CD4-positive, CD25-positive, alpha-beta regulatory T cell (primary cell): ENCODE data around the gene MLPH. TPM values are rescaled to one million over a fixed set of nuclear protein-coding genes. Genes with fewer than 3 reads are reported as not detected.

Experiments
- ATAC-seq, 2 donors: fragments of 150-1000 bp; cut with Tn5 transposase; one replicate each; pipeline ENCODE4 v1.10.0; 2021; ENCODE audit warnings: low read depth in 2 of 2, moderate number of reproducible peaks in 2 of 2, moderate library complexity in 1 of 2
- DNase-seq, 3 donors: peaks; one replicate each; pipeline versions ENCODE4 v3.0.0 to v3.0.0-alpha.2; 2012 to 2022; ENCODE audit warnings: mixed read lengths in 1 of 3
- H3K27ac ChIP-seq: one replicate; pipeline ENCODE4 v1.7.0; 2013; ENCODE audit warnings: mild to moderate bottlenecking, low read length; ENCODE audit not compliant: insufficient read depth, poor library complexity, severe bottlenecking
- H3K27me3 ChIP-seq: one replicate; pipeline ENCODE4 v1.7.0; 2013; ENCODE audit warnings: low read length; ENCODE audit not compliant: control insufficient read depth, insufficient read depth
- H3K36me3 ChIP-seq: one replicate; pipeline ENCODE4 v1.7.0; 2013; ENCODE audit warnings: mild to moderate bottlenecking, low read length, moderate library complexity; ENCODE audit not compliant: control insufficient read depth, insufficient read depth
- H3K4me1 ChIP-seq: 2 replicates; pipeline ENCODE4 v1.7.0; 2013; ENCODE audit warnings: mild to moderate bottlenecking, low read length; ENCODE audit not compliant: insufficient read depth, control insufficient read depth, poor library complexity, severe bottlenecking
- H3K4me3 ChIP-seq: one replicate; pipeline ENCODE4 v1.7.0; 2013; ENCODE audit warnings: low read depth, mild to moderate bottlenecking, low read length, moderate library complexity
- H3K9me3 ChIP-seq, 2 experiments: 1 replicate in 1 of 2; 2 replicates in 1 of 2; pipeline ENCODE4 v1.7.0; 2013; ENCODE audit warnings: low read length in 2 of 2, mild to moderate bottlenecking in 1 of 2, moderate library complexity in 1 of 2; ENCODE audit not compliant: control insufficient read depth in 2 of 2
- H3K27ac Mint-ChIP-seq, 3 donors: one replicate each; pipeline ENCODE4 v1.8.0; 2020 to 2022; ENCODE audit warnings: mild to moderate bottlenecking in 3 of 3, mixed read lengths in 3 of 3, moderate library complexity in 2 of 3
- H3K27me3 Mint-ChIP-seq: one replicate; pipeline ENCODE4 v1.8.0; 2022; ENCODE audit warnings: mild to moderate bottlenecking, mixed read lengths
- H3K36me3 Mint-ChIP-seq: one replicate; pipeline ENCODE4 v1.8.0; 2020; ENCODE audit warnings: mixed read lengths
- H3K4me1 Mint-ChIP-seq, 4 donors: one replicate each; pipeline ENCODE4 v1.8.0; 2020 to 2022; ENCODE audit warnings: mixed read lengths in 4 of 4, mild to moderate bottlenecking in 1 of 4
- H3K4me3 Mint-ChIP-seq, 4 donors: one replicate each; pipeline ENCODE4 v1.8.0; 2020 to 2022; ENCODE audit warnings: mild to moderate bottlenecking in 4 of 4, mixed read lengths in 4 of 4, moderate library complexity in 3 of 4
- H3K9me3 Mint-ChIP-seq, 7 donors: one replicate each; pipeline ENCODE4 v1.8.0; 2020 to 2022; ENCODE audit warnings: mixed read lengths in 7 of 7, mild to moderate bottlenecking in 3 of 7, moderate library complexity in 2 of 7
- polyA plus RNA-seq, 4 donors: library from polyadenylated mRNA; unstranded; fragments of 300-500 nt; fragmentation: Illumina TruSeq; gene quantifications; one replicate each; pipeline ENCODE4 v1.2.3, GENCODE V29; 2021
- total RNA-seq: library from RNA; stranded (reverse); gene quantifications from one replicate; pipeline ENCODE4 v1.2.3, GENCODE V29; 2022

Gene MLPH
- total and polyA plus RNA-seq, 5 donors from 2014 or later, result 0.47 TPM; not detected in 4

DNA sequence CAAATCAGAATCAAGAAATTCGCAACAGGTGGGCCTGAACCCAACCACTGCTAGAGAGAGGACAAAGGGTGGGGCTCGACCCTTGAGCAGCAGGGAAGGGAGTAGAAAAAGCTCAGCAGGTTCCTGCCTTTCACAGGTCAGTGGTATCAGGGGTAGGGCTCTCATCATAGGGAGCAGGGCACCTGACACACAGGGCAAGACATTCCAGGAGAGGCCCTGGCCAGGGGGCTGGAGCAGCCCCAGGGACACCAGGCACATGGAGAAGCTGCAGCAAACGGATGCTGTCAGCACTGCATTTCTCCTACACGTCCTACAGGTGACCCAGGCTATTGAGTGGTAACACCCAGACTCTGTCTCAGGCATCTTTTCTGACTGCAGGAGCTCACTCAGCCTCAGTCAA is 17.2 kb upstream of the MLPH start:
- DNase-seq, result no peak
- Histone ChIP-seq H3K36me3 (no peaks in the 10 kb centered on the region), H3K4me3 (no peak overlapping the region), H3K9me3 (no peaks in the 10 kb centered on the region), H3K4me1 (peaks cover 3% of the 10 kb centered on the region), H3K27me3 (no peaks in the 10 kb centered on the region), H3K27ac (no peak overlapping the region)
- no peak for ATAC-seq
- no peaks in the 10 kb centered on the region for H3K36me3 Mint-ChIP-seq
- peaks cover 0 to 12% (median 1%) of the 10 kb centered on the region in 4 donors for H3K4me1 Mint-ChIP-seq
- peaks cover 0 to 2% (median 0%) of the 10 kb centered on the region in 7 donors for H3K9me3 Mint-ChIP-seq
- H3K27me3 Mint-ChIP-seq, result no peaks in the 10 kb centered on the region
- H3K4me3 Mint-ChIP-seq, result peak overlapping the region in 1 of 4 donors; percentile 41
- H3K27ac Mint-ChIP-seq, result peak overlapping the region in 1 of 3 donors; percentile 25

DNA sequence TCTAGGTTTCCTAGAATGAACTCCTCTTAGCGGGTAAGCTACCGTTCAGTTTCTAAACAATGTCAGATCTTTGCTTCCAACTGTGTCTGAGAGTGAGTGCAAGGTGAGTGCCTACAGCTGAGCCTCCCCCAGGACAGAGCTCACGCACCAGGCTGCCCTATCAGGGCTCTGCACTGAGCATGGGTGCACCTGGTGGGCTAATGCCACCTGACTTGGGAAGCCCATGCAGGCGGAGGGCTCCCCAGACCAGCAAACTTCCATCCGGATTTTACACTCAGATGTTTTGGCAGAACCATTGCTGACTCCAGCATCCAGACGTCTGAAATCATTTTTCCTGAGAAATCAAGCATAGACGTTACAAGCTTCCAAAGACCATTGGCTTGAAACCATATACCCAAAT is 16.1 kb upstream of the MLPH start:
- Histone ChIP-seq H3K27me3 (peaks cover 2% of the 10 kb centered on the region), H3K36me3 (no peaks in the 10 kb centered on the region), H3K4me1 (peaks cover 10% of the 10 kb centered on the region), H3K4me3 (no peak overlapping the region), H3K9me3 (no peaks in the 10 kb centered on the region), H3K27ac (no peak overlapping the region)
- H3K36me3 Mint-ChIP-seq, result no peaks in the 10 kb centered on the region
- no peak for DNase-seq
- ATAC-seq, result no peak
- H3K27me3 Mint-ChIP-seq, result no peaks in the 10 kb centered on the region
- no peak overlapping the region for H3K27ac Mint-ChIP-seq
- peaks cover 0 to 15% (median under 1%) of the 10 kb centered on the region in 4 donors for H3K4me1 Mint-ChIP-seq
- peaks cover 0 to 2% (median 0%) of the 10 kb centered on the region in 7 donors for H3K9me3 Mint-ChIP-seq
- H3K4me3 Mint-ChIP-seq, result peak overlapping the region in 1 of 4 donors; percentile 75

DNA sequence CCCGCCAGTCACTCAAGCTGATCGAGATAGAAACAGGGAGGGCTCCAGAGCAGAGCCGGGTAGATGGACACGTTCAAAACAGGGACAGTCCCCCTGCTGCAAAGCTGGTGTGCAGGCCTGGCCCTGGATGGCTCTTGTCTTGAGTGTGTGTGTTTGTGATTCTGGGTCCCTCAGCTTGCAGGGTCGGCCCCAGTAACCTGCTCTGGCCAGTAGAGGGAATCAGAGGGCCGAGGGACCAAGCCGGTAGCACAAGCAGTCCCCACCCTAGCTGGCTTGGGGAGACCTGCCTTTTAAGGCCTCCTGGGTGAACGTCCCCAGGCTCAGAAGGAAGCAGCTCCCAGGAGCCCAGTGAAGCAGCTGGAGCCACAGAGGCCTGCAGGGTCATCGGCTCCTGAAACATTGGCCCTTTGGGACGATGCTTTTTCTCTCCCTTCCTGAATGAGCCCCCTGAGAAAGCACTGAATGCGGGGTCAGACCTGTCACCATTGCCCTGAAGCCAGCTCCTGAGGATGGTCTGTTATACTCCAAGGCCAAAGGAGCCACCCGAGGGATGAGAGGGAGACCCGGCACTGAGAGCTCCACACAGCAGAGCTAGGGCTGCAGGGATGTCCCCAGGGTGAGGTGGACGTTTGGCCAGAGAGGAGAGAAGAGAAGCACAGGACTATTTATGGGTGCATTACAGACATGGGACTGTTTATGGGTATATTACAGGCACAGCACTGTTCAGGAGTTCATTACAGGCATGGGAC is 15.4 kb upstream of the MLPH start:
- peaks cover 5% of the 10 kb centered on the region for H3K27me3 Mint-ChIP-seq
- DNase-seq, result peak in 2 of 3 donors; percentile 13 to 43
- Histone ChIP-seq H3K4me1 (peaks cover 12% of the 10 kb centered on the region), H3K27ac (no peak overlapping the region), H3K36me3 (no peaks in the 10 kb centered on the region), H3K9me3 (no peaks in the 10 kb centered on the region), H3K4me3 (no peak overlapping the region), H3K27me3 (peaks cover 6% of the 10 kb centered on the region)
- no peaks in the 10 kb centered on the region for H3K9me3 Mint-ChIP-seq
- peaks cover 0 to 18% (median 2%) of the 10 kb centered on the region in 4 donors for H3K4me1 Mint-ChIP-seq
- peak overlapping the region in 1 of 3 donors; percentile 29 for H3K27ac Mint-ChIP-seq
- ATAC-seq, result no peak
- H3K36me3 Mint-ChIP-seq, result no peaks in the 10 kb centered on the region
- peak overlapping the region in 2 of 4 donors; percentile 16 to 75 for H3K4me3 Mint-ChIP-seq

DNA sequence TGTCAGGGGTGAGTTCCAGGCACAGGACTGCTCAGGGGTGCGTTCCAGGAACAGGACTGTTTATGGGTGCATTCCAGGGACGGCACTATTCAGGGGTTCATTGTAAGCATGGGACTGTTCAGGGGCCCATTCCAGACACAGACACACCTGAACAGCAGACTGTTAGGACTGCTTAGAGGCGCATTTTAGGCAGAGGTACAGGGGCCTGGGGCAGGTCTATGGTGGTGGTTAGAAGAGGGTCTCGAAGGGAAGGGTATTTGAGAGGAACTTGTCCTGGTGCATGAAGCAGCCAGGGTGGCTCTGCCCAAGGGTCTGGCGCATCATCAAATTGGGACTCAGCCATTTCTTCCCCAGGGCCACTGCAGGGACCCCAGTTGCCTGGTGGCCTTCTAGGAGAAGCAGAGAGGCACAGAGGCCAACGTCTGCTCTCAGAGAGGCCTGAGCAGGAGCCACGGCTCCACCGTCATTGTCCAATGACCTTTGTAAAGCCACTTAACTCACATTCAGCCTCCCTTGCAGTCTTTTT is 14.8 kb upstream of the MLPH start:
- no peaks in the 10 kb centered on the region for H3K9me3 Mint-ChIP-seq
- H3K27me3 Mint-ChIP-seq, result peaks cover 8% of the 10 kb centered on the region
- no peaks in the 10 kb centered on the region for H3K36me3 Mint-ChIP-seq
- peaks cover 12% of the 10 kb centered on the region for H3K4me1 ChIP-seq
- no peak overlapping the region for H3K4me3 ChIP-seq
- peak overlapping the region; percentile 2 to 73 (median 43) for H3K4me3 Mint-ChIP-seq
- H3K27ac ChIP-seq, result no peak overlapping the region
- H3K36me3 ChIP-seq, result no peaks in the 10 kb centered on the region
- DNase-seq (no peak), ATAC-seq (no peak)
- H3K27ac Mint-ChIP-seq, result peak overlapping the region in 1 of 3 donors; percentile 29
- peaks cover 0 to 18% (median 2%) of the 10 kb centered on the region in 4 donors for H3K4me1 Mint-ChIP-seq
- no peaks in the 10 kb centered on the region for H3K9me3 ChIP-seq
- H3K27me3 ChIP-seq, result peaks cover 12% of the 10 kb centered on the region

DNA sequence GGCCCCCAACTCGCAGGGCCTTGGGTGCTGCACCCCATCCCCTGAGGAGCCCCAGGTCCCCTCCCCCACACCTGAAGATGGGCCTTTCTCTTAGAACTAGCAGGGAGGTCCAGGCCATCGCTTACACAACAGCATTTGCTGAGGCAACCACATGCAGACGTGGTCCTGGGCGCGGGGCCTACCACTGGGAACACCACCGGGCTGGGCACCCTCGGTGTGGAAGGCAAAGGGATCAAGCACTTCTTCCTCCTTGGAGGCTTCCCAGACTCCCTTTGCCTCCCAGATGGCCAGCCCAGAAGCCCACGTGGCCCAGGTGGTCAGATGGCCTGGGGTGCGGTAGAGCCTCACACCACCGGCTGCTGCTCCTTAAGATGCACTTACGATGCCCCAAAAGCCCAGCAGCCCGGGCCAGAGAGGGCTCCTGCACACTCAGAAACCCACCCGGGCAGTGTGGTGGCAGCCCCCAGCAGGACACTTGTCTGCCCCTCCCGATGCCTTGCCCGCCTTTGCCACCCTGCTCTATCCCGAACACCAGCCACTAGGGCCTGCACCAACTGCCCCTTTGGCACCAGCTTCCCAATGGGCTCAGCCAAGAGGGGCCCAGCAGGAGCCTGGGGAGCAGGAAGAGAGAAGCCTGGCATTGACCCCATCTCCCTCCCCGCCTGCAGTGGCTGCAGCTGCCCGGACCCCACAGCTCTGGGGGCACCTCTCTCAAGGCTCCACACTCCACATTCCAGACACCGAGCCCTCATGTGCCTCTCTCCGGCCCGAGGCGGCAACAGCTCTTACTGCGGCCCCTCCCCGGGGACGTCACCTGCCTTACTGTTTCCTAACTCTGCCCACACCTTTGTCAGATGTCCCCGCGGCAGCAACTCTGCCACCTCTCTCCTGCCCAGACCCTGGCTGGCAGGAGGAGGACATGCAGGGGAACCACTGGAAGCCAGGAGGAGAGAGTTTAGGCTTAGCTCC is 13.9 kb upstream of the MLPH start:
- Mint-ChIP-seq H3K9me3 (no peaks in the 10 kb centered on the region), H3K27ac (peak overlapping the region in 1 of 3 donors; percentile 83), H3K4me1 (peaks cover 0 to 18% (median 2%) of the 10 kb centered on the region in 4 donors), H3K27me3 (peaks cover 15% of the 10 kb centered on the region), H3K4me3 (peak overlapping the region in 2 of 4 donors; percentile 79 to 81), H3K36me3 (no peaks in the 10 kb centered on the region)
- H3K27me3 ChIP-seq, result peaks cover 17% of the 10 kb centered on the region
- DNase-seq, result no peak
- no peak overlapping the region for H3K4me3 ChIP-seq
- no peaks in the 10 kb centered on the region for H3K9me3 ChIP-seq
- H3K36me3 ChIP-seq, result no peaks in the 10 kb centered on the region
- H3K27ac ChIP-seq, result no peak overlapping the region
- H3K4me1 ChIP-seq, result peaks cover 12% of the 10 kb centered on the region
- no peak for ATAC-seq

DNA sequence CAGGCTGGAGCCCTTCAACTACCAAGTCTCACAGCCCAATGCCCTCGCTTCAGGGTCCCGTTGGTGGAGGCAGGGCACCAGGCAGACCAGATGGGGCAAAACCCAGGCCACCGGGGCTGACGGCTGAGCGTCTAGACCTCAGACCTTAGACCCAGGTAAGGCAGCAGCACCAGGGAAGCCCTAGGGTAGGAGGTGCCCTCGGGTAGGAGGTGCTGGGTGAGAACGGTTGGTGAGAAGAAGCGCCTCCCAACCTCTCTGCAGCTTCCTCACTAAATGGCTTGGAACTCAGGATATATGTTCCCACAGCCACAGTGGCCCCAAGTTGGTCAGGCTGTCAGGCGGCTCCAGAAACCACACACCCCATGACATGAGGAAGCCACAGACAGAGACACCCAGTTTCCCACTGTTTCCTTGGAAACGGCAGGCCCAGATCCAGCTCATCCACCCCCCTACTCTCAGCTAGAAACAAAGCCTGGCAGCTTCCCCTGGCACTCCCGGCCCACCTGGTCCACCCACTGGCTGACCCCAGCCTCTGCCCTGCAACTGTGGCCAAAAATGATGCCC is 13.1 kb upstream of the MLPH start:
- H3K9me3 ChIP-seq, result no peaks in the 10 kb centered on the region
- no peaks in the 10 kb centered on the region for H3K36me3 ChIP-seq
- no peaks in the 10 kb centered on the region for H3K9me3 Mint-ChIP-seq
- peaks cover 17% of the 10 kb centered on the region for H3K27me3 ChIP-seq
- no peak overlapping the region for H3K4me3 ChIP-seq
- H3K4me1 Mint-ChIP-seq, result peaks cover 0 to 18% (median 2%) of the 10 kb centered on the region in 4 donors
- peaks cover 12% of the 10 kb centered on the region for H3K4me1 ChIP-seq
- DNase-seq (no peak), ATAC-seq (no peak)
- peak overlapping the region in 2 of 3 donors; percentile 83 to 94 for H3K27ac Mint-ChIP-seq
- no peaks in the 10 kb centered on the region for H3K36me3 Mint-ChIP-seq
- no peak overlapping the region for H3K27ac ChIP-seq
- H3K27me3 Mint-ChIP-seq, result peaks cover 15% of the 10 kb centered on the region
- H3K4me3 Mint-ChIP-seq, result peak overlapping the region; percentile 66 to 85 (median 80)

DNA sequence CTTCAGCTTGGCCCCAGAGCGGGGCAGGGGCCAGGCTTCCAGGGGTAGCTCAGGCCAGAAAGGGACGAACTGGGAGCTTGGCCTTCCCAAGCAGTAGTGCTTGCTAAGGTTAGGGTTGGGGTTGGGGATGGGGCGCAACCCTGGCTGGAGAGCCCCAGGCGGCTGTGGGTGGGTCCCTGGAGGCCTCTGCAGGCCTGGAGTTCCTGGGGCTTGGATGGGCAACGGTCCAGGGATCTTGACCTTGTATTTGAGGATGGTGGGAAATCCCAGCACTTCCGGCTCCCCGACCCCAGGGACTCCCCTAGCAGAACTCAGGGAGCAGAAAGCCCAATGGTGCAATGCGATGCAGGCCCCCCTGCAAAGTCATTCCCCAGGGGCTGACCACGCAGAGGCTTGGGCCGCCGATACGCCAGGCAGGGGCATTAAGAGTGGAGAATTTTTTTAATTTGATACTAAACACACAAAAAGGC is 12.6 kb upstream of the MLPH start:
- DNase-seq, result no peak
- Histone ChIP-seq H3K9me3 (no peaks in the 10 kb centered on the region), H3K4me1 (peaks cover 12% of the 10 kb centered on the region), H3K36me3 (no peaks in the 10 kb centered on the region), H3K27me3 (peaks cover 17% of the 10 kb centered on the region), H3K27ac (no peak overlapping the region), H3K4me3 (peak overlapping the region; percentile 24)
- H3K9me3 Mint-ChIP-seq, result no peaks in the 10 kb centered on the region
- H3K4me1 Mint-ChIP-seq, result peaks cover 0 to 18% (median 2%) of the 10 kb centered on the region in 4 donors
- peak overlapping the region; percentile 91 to 96 (median 94) for H3K27ac Mint-ChIP-seq
- H3K4me3 Mint-ChIP-seq, result peak overlapping the region; percentile 85 to 90 (median 87)
- H3K27me3 Mint-ChIP-seq, result peaks cover 15% of the 10 kb centered on the region
- no peaks in the 10 kb centered on the region for H3K36me3 Mint-ChIP-seq
- no peak for ATAC-seq
